Epithelial cell of esophagus (primary cell): ENCODE measurements around the gene TM9SF3.
A peak's percentile ranks its signal among the peaks of the same experiment; 100 is the strongest.

ENCODE experiments used
- DNase-seq: peaks from one replicate; pipeline ENCODE4 v3.0.0; 2010; ENCODE audit warnings: low read depth
- H3K4me3 ChIP-seq: 2 replicates; pipeline ENCODE4 v1.5.1; 2011; ENCODE audit warnings: mild to moderate bottlenecking, low read length, control low read depth
- CTCF ChIP-seq: IDR thresholded peaks from 2 replicates; pipeline ENCODE4 v1.5.1; 2011; ENCODE audit warnings: low read depth, mild to moderate bottlenecking, low read length, control low read depth, inconsistent platforms; ENCODE audit not compliant: insufficient read depth; ENCODE audit errors: missing control alignments

Gene TM9SF3

GRCh38 chr10:96622013-96622787, 35.4 kb upstream of the TM9SF3 start:
- no peak for TF ChIP-seq CTCF
- no peak overlapping the region for H3K4me3 ChIP-seq
- DNase-seq: no peak

- TF ChIP-seq CTCF: no peak
- no peak overlapping the region for H3K4me3 ChIP-seq
- DNase-seq: peak; percentile 13
These were observed 33.3 kb upstream of the TM9SF3 start for GRCh38 chr10:96619796-96620773.

- H3K4me3 ChIP-seq: no peak overlapping the region
- DNase-seq: no peak
- no peak for TF ChIP-seq CTCF
These were observed 32.3 kb upstream of the TM9SF3 start for GRCh38 chr10:96619120-96619519.

GRCh38 chr10:96618653-96619052, 31.8 kb upstream of the TM9SF3 start:
- no peak for DNase-seq
- H3K4me3 ChIP-seq: no peak overlapping the region
- TF ChIP-seq CTCF: no peak

- DNase-seq: no peak
- TF ChIP-seq CTCF: no peak
- no peak overlapping the region for H3K4me3 ChIP-seq
These were observed 30.1 kb upstream of the TM9SF3 start for GRCh38 chr10:96616961-96617360.

- TF ChIP-seq CTCF: no peak
- DNase-seq: peak; percentile 73
These were observed 27.7 kb upstream of the TM9SF3 start for GRCh38 chr10:96614515-96614914.

GRCh38 chr10:96613576-96613975, 26.8 kb upstream of the TM9SF3 start:
- no peak for TF ChIP-seq CTCF
- DNase-seq: peak; percentile 55
- no peak overlapping the region for H3K4me3 ChIP-seq

More at GRCh38 chr10:96614515-96614914, 27.7 kb upstream of the TM9SF3 start:
- no peak overlapping the region for H3K4me3 ChIP-seq
